Measurements from ENCODE around the gene DDX46.

DDX46 gene

DNA sequence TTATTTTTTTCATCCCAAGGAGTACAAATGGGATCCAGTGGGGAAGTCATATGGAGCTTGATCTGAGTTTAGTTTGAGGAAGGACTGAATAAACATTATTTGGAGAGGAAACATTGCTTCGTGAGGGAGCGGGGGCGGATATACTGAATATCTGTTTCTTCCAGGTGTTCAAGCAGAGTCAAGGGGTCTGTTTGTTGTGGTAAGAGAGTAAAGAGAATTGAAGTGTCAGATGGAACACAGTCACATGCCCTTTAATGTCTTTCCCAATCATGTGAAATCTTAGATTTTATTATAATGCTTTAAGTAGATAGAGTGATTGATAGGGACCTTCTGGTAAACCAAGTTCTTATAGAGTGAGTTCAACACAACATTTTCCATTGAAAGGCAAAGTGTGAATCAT lies 33.7 kb downstream of the DDX46 start:
- no peaks in the 10 kb centered on the region for H3K9me3 ChIP-seq (ENCODE audit: control insufficient read depth, insufficient read depth, low read length)
- H3K4me3 ChIP-seq (ENCODE audit: low read depth, low read length) = no peak overlapping the region
- no peaks in the 10 kb centered on the region for H3K27me3 ChIP-seq (ENCODE audit: control insufficient read depth, insufficient read depth, low read length)
- H3K9ac ChIP-seq (ENCODE audit: low read depth, low read length) = no peak overlapping the region
- H3K36me3 ChIP-seq (ENCODE audit: control insufficient read depth, insufficient read depth, low read length) = peaks cover 44% of the 10 kb centered on the region
- H3K4me1 ChIP-seq (ENCODE audit: control insufficient read depth, insufficient read depth, low read length) = no peaks in the 10 kb centered on the region

DNA sequence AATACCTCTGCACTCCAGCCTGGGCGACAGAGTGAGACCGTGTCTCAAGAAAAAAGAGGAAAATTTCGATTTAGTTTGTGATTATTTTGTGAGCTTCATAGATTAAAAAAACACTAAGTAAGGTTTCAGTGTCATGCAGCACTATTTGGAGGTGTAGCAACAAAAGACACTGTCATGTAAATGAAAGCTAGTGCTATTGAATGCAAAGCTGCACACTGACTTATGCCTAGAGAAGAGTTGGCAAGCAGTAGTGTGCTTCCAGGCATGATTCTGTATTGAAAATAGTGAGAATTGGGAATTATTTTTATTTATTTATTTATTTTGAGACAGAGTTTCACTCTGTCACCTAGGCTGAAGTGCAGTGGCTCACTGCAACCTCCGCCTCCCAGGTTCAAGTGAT lies 34.5 kb downstream of the DDX46 start:
- peaks cover 51% of the 10 kb centered on the region for H3K36me3 ChIP-seq (ENCODE audit: control insufficient read depth, insufficient read depth, low read length)
- no peaks in the 10 kb centered on the region for H3K4me1 ChIP-seq (ENCODE audit: control insufficient read depth, insufficient read depth, low read length)
- no peaks in the 10 kb centered on the region for H3K27me3 ChIP-seq (ENCODE audit: control insufficient read depth, insufficient read depth, low read length)
- H3K4me3 ChIP-seq (ENCODE audit: low read depth, low read length) = no peak overlapping the region
- H3K9me3 ChIP-seq (ENCODE audit: control insufficient read depth, insufficient read depth, low read length) = no peaks in the 10 kb centered on the region
- no peak overlapping the region for H3K9ac ChIP-seq (ENCODE audit: low read depth, low read length)

DNA sequence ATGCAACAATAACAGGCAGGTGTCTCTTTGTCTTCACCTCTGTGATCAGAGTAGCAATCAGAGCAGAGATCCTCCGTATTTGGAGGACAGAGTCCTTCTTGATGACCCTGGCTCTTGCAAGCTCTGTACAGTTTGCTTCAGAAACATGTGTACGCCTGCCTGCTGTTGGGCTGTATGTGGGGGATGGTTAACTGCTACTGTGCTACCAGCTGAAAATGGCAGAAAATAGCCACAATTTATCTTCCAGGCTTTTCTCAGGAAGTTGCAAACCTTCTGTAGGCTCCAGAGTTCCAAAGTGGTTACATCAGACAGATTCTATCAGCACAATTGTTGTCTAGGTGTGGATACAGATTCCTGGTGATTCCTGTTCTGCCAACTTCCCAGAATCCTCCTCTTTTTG lies 35.5 kb downstream of the DDX46 start:
- H3K4me3 ChIP-seq (ENCODE audit: low read depth, low read length) = no peak overlapping the region
- H3K9ac ChIP-seq (ENCODE audit: low read depth, low read length) = no peak overlapping the region
- peaks cover 53% of the 10 kb centered on the region for H3K36me3 ChIP-seq (ENCODE audit: control insufficient read depth, insufficient read depth, low read length)
- no peaks in the 10 kb centered on the region for H3K9me3 ChIP-seq (ENCODE audit: control insufficient read depth, insufficient read depth, low read length)
- H3K27me3 ChIP-seq (ENCODE audit: control insufficient read depth, insufficient read depth, low read length) = no peaks in the 10 kb centered on the region
- H3K4me1 ChIP-seq (ENCODE audit: control insufficient read depth, insufficient read depth, low read length) = no peaks in the 10 kb centered on the region

DNA sequence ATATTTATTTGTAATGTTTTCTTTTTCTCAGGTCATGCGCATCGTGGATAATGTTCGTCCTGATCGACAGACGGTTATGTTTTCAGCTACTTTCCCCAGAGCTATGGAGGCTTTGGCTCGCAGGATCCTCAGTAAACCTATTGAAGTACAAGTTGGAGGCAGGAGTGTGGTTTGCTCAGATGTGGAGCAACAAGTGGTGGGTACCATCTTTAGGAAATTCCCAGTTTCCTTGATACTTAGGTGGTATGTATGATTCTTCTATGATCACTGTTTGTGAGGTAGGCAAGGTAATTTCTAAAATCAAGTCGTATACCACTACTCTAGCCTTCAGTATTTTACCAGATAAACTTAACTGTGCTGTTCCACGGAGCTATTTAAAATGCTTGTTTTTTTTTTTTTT lies 36.2 kb downstream of the DDX46 start:
- H3K4me1 ChIP-seq (ENCODE audit: control insufficient read depth, insufficient read depth, low read length) = no peaks in the 10 kb centered on the region
- no peak overlapping the region for H3K9ac ChIP-seq (ENCODE audit: low read depth, low read length)
- no peaks in the 10 kb centered on the region for H3K9me3 ChIP-seq (ENCODE audit: control insufficient read depth, insufficient read depth, low read length)
- H3K27me3 ChIP-seq (ENCODE audit: control insufficient read depth, insufficient read depth, low read length) = no peaks in the 10 kb centered on the region
- H3K36me3 ChIP-seq (ENCODE audit: control insufficient read depth, insufficient read depth, low read length) = peaks cover 53% of the 10 kb centered on the region
- no peak overlapping the region for H3K4me3 ChIP-seq (ENCODE audit: low read depth, low read length)

DNA sequence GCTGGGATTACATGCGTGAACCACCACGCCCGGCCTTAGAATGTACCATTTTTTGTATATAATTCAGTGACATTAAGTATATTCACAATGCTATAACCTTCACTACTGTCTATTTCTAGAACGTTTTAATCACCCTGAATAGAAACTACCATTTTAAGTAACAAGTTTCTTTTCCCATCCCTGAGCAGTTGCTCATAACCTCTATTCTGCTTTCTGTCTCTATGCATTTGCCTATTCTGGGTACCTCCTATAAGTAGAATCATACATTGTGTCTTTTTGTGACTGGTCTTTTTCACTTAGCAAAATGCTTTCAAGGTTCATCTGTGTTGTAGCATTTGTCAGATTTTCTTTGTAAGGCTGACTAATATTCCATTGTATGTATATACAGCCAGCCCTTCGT lies 39.9 kb downstream of the DDX46 start:
- Histone ChIP-seq H3K9ac (ENCODE audit: low read depth, low read length) (no peak overlapping the region), H3K4me3 (ENCODE audit: low read depth, low read length) (no peak overlapping the region), H3K27me3 (ENCODE audit: control insufficient read depth, insufficient read depth, low read length) (no peaks in the 10 kb centered on the region), H3K36me3 (ENCODE audit: control insufficient read depth, insufficient read depth, low read length) (peaks cover 38% of the 10 kb centered on the region), H3K9me3 (ENCODE audit: control insufficient read depth, insufficient read depth, low read length) (no peaks in the 10 kb centered on the region), H3K4me1 (ENCODE audit: control insufficient read depth, insufficient read depth, low read length) (no peaks in the 10 kb centered on the region)

DNA sequence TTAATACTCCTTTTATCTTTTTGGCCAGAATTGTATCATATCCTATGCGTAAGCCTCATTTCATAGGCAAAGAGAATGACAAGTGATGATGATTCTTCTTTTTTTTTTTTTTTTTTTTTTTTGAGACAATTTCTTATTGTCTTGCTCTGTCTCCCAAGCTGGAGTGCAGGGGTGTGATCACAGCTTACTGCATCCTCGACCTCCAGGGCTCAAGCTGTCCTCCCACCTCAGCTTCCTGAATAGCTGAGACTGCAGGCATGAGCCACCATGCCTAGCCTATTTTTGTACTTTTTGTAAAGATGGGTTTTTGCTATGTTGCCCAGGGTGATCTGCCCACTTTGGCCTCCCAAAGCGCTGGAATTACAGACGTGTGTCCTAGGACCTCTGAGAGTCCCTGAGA lies 45.2 kb downstream of the DDX46 start:
- peaks cover 3% of the 10 kb centered on the region for H3K36me3 ChIP-seq (ENCODE audit: control insufficient read depth, insufficient read depth, low read length)
- no peak overlapping the region for H3K9ac ChIP-seq (ENCODE audit: low read depth, low read length)
- no peaks in the 10 kb centered on the region for H3K27me3 ChIP-seq (ENCODE audit: control insufficient read depth, insufficient read depth, low read length)
- H3K4me3 ChIP-seq (ENCODE audit: low read depth, low read length) = no peak overlapping the region
- no peaks in the 10 kb centered on the region for H3K4me1 ChIP-seq (ENCODE audit: control insufficient read depth, insufficient read depth, low read length)
- no peaks in the 10 kb centered on the region for H3K9me3 ChIP-seq (ENCODE audit: control insufficient read depth, insufficient read depth, low read length)

DNA sequence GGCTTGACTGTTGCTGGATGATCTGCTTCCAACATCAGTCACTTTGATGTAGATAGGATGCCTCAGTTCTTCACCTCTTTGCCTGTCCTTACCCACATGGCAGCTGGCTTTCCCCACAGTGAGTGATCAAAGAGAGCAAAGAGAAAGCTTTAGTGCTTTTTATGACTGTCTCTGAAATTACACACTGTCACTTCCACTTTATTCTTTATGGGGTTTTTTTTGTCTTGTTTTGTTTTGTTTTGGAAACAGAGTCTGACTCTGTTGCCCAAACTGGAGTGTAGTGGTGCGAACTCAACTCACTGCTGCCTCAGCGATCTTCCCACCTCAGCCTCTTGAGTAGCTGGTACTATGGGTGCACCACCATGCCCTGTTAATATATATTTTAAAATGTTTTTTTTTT lies 54.8 kb downstream of the DDX46 start:
- no peaks in the 10 kb centered on the region for H3K9me3 ChIP-seq (ENCODE audit: control insufficient read depth, insufficient read depth, low read length)

DNA sequence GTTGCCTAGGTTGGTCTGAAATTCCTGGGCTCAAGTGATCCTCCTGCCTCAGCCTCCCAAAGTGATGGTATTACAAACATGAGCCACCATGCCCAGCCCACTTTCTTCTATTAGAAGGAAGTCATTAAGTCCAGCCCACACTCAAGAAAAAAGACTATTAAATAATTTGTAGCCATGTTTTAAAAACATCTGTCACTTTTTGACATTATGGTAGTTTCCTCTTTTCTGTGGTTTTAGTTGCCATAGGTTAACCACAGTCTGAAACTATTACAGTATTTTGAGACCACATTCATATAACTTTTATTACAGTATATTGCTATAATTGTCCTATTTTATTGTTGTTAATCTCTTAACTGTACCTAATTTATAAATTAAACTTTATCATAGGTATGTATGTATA lies 55.2 kb downstream of the DDX46 start:
- no peak overlapping the region for H3K9ac ChIP-seq (ENCODE audit: low read depth, low read length)
- H3K27me3 ChIP-seq (ENCODE audit: control insufficient read depth, insufficient read depth, low read length) = no peaks in the 10 kb centered on the region
- peaks cover 31% of the 10 kb centered on the region for H3K36me3 ChIP-seq (ENCODE audit: control insufficient read depth, insufficient read depth, low read length)
- no peaks in the 10 kb centered on the region for H3K9me3 ChIP-seq (ENCODE audit: control insufficient read depth, insufficient read depth, low read length)
- no peak overlapping the region for H3K4me3 ChIP-seq (ENCODE audit: low read depth, low read length)
- no peaks in the 10 kb centered on the region for H3K4me1 ChIP-seq (ENCODE audit: control insufficient read depth, insufficient read depth, low read length)

More for the DNA sequence above, 54.8 kb downstream of the DDX46 start:
- Histone ChIP-seq H3K4me3 (ENCODE audit: low read depth, low read length) (no peak overlapping the region), H3K27me3 (ENCODE audit: control insufficient read depth, insufficient read depth, low read length) (no peaks in the 10 kb centered on the region), H3K9ac (ENCODE audit: low read depth, low read length) (no peak overlapping the region), H3K4me1 (ENCODE audit: control insufficient read depth, insufficient read depth, low read length) (no peaks in the 10 kb centered on the region), H3K36me3 (ENCODE audit: control insufficient read depth, insufficient read depth, low read length) (peaks cover 31% of the 10 kb centered on the region)

DNA sequence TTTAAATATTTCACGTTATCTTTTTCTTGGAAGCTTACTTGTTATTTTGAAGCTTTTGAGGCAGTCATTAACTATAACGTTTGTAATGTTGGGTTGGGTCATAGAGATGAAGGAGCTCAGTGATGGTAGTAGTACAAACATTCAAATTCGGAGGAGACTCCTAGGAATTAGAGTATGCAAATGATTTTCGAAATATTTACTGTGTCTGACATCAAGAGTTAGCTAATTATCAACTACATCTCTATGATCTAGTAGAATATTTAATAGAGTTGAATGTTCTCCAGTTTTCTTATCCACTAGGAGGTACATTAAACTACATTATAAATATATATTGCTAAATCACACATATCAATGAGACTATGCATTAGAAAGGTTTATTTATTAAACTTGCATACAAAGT lies 58.4 kb downstream of the DDX46 start:
- Histone ChIP-seq H3K9me3 (ENCODE audit: control insufficient read depth, insufficient read depth, low read length) (no peaks in the 10 kb centered on the region), H3K27me3 (ENCODE audit: control insufficient read depth, insufficient read depth, low read length) (no peaks in the 10 kb centered on the region), H3K36me3 (ENCODE audit: control insufficient read depth, insufficient read depth, low read length) (peaks cover 44% of the 10 kb centered on the region), H3K9ac (ENCODE audit: low read depth, low read length) (no peak overlapping the region), H3K4me1 (ENCODE audit: control insufficient read depth, insufficient read depth, low read length) (no peaks in the 10 kb centered on the region), H3K4me3 (ENCODE audit: low read depth, low read length) (no peak overlapping the region)

DNA sequence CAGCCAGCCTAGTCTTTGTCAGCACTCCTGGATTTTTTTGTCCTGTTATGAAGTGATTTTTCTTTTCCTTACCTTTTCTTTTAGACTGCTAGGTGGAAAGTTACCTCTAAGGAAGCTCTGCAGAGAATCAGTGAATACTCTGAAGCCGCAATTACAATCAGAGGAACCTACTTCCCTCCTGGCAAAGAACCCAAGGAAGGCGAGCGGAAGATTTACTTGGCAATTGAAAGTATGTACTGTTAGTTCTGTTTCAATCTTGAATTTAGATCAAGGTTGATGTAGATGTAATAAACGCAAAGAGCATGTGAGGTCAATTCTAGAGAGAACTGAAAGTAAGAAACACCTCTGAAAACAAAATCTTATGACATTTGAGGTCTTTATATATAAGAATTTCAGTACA lies 60.2 kb downstream of the DDX46 start:
- H3K36me3 ChIP-seq (ENCODE audit: control insufficient read depth, insufficient read depth, low read length) = peaks cover 43% of the 10 kb centered on the region
- no peaks in the 10 kb centered on the region for H3K27me3 ChIP-seq (ENCODE audit: control insufficient read depth, insufficient read depth, low read length)
- H3K9me3 ChIP-seq (ENCODE audit: control insufficient read depth, insufficient read depth, low read length) = no peaks in the 10 kb centered on the region
- H3K9ac ChIP-seq (ENCODE audit: low read depth, low read length) = no peak overlapping the region
- H3K4me1 ChIP-seq (ENCODE audit: control insufficient read depth, insufficient read depth, low read length) = no peaks in the 10 kb centered on the region
- H3K4me3 ChIP-seq (ENCODE audit: low read depth, low read length) = no peak overlapping the region

DNA sequence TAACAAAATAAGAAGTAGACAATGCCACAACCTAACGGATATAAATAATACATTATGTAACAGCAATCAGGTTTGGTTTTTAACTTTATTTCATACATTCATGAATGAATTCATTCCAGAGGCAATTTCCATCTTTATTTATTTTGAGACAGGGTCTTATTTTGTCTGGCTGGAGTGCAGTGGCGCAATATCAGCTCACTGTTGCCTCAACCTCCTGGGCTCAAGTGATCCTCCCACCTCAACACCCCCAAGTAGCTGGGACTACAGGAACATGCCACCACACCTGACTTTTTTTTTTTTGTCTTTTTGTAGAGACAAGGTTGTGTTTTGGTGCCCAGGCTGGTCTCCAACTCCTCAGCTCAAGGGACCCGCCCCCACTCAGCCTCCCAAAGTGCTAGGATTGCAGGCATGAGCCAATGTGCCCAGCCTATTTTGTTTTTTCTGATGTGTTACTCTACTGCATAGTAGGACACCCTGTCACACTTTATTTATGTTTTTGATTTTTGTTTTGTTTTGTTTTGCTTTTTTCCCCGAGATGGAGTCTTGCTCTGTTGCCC lies 60.9 kb downstream of the DDX46 start:
- Histone ChIP-seq H3K4me1 (ENCODE audit: control insufficient read depth, insufficient read depth, low read length) (no peaks in the 10 kb centered on the region), H3K4me3 (ENCODE audit: low read depth, low read length) (no peak overlapping the region), H3K9ac (ENCODE audit: low read depth, low read length) (no peak overlapping the region), H3K27me3 (ENCODE audit: control insufficient read depth, insufficient read depth, low read length) (no peaks in the 10 kb centered on the region), H3K9me3 (ENCODE audit: control insufficient read depth, insufficient read depth, low read length) (no peaks in the 10 kb centered on the region), H3K36me3 (ENCODE audit: control insufficient read depth, insufficient read depth, low read length) (peaks cover 43% of the 10 kb centered on the region)

DNA sequence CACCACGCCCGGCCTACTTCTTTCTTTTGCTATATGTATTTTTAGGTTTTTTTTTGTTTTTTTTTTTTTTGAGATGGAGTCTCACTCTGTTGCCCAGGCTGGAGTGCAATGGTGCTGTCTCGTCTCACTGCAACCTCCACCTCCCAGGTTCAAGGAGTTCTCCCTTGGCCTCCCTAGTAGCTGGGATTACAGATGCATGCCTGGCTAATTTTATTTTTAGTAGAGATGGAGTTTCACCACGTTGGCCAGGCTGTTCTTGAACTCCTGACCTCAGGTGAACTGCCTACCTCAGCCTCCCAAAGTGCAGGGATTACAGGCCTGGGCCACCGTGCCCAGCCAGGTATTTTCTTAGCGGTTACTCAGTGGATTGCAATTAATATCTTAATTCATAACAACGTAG lies 63.3 kb downstream of the DDX46 start:
- Histone ChIP-seq H3K9me3 (ENCODE audit: control insufficient read depth, insufficient read depth, low read length) (no peaks in the 10 kb centered on the region), H3K9ac (ENCODE audit: low read depth, low read length) (no peak overlapping the region), H3K4me1 (ENCODE audit: control insufficient read depth, insufficient read depth, low read length) (no peaks in the 10 kb centered on the region), H3K36me3 (ENCODE audit: control insufficient read depth, insufficient read depth, low read length) (peaks cover 31% of the 10 kb centered on the region), H3K4me3 (ENCODE audit: low read depth, low read length) (no peak overlapping the region), H3K27me3 (ENCODE audit: control insufficient read depth, insufficient read depth, low read length) (no peaks in the 10 kb centered on the region)

DNA sequence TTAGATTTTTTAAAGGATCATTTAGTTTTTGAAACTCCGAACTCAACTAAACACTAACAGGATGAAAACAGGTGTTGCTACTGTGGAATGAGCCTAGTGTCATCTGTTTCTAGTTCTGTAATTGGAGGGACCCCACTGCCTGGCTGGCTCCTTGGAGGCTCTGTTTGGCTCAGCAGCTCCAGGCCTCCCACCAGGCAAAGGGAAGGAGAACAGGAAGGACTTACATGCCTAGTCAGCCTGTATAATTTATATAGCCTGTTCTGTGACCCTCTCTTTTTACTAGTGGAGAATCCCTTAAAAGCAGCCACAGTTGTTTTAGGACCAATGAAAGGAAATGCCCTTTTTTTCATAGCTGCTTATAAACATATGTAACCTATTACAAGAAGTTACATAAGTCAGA lies 66.1 kb downstream of the DDX46 start:
- Histone ChIP-seq H3K4me1 (ENCODE audit: control insufficient read depth, insufficient read depth, low read length) (no peaks in the 10 kb centered on the region), H3K9me3 (ENCODE audit: control insufficient read depth, insufficient read depth, low read length) (no peaks in the 10 kb centered on the region), H3K27me3 (ENCODE audit: control insufficient read depth, insufficient read depth, low read length) (no peaks in the 10 kb centered on the region), H3K36me3 (ENCODE audit: control insufficient read depth, insufficient read depth, low read length) (peaks cover 19% of the 10 kb centered on the region), H3K4me3 (ENCODE audit: low read depth, low read length) (no peak overlapping the region), H3K9ac (ENCODE audit: low read depth, low read length) (no peak overlapping the region)

Measured in iPS-15b (cell line).